Endothelial cell (in vitro differentiated cells): ENCODE results near the gene ACSM3. TPM values are rescaled to one million over a fixed set of nuclear protein-coding genes. Genes with fewer than 3 reads are reported as not detected.

Experiments
- DNase-seq: peaks from one replicate; pipeline ENCODE4 v3.0.0; 2021; ENCODE audit warnings: low spot score
- H3K27ac Mint-ChIP-seq: one replicate; pipeline ENCODE4 v1.8.0; 2021; ENCODE audit warnings: mixed read lengths, inconsistent platforms; ENCODE audit not compliant: unreplicated experiment
- H3K27me3 Mint-ChIP-seq: one replicate; pipeline ENCODE4 v1.8.0; 2021; ENCODE audit warnings: mild to moderate bottlenecking, moderate library complexity, mixed read lengths, inconsistent platforms; ENCODE audit not compliant: unreplicated experiment
- H3K36me3 Mint-ChIP-seq: one replicate; pipeline ENCODE4 v1.8.0; 2021; ENCODE audit warnings: mild to moderate bottlenecking, low read depth, mixed read lengths, inconsistent platforms; ENCODE audit not compliant: unreplicated experiment
- H3K4me1 Mint-ChIP-seq: one replicate; pipeline ENCODE4 v1.8.0; 2021; ENCODE audit warnings: mild to moderate bottlenecking, mixed read lengths, inconsistent platforms; ENCODE audit not compliant: unreplicated experiment
- H3K4me3 Mint-ChIP-seq: one replicate; pipeline ENCODE4 v1.8.0; 2021; ENCODE audit warnings: mild to moderate bottlenecking, mixed read lengths, inconsistent platforms; ENCODE audit not compliant: unreplicated experiment
- H3K9me3 Mint-ChIP-seq: one replicate; pipeline ENCODE4 v1.8.0; 2021; ENCODE audit warnings: mixed read lengths, inconsistent platforms; ENCODE audit not compliant: unreplicated experiment
- CTCF ChIP-seq: fragments of 200-600 bp; sonication (generic); IDR thresholded peaks from one replicate; pipeline ENCODE4 v1.5.0; 2021; ENCODE audit warnings: antibody characterized with exemption; ENCODE audit not compliant: unreplicated experiment
- total RNA-seq: library from RNA; stranded (reverse); fragmentation: NEBNext Ultra II Directional; extraction: Animal tissue kit (Norgen Biotek cat#: 25700); gene quantifications from one replicate; pipeline ENCODE4 v1.2.1, GENCODE V29; 2021; ENCODE audit not compliant: unreplicated experiment

Gene ACSM3
- total RNA-seq, 1 donor from 2014 or later: 10.3 TPM

DNA sequence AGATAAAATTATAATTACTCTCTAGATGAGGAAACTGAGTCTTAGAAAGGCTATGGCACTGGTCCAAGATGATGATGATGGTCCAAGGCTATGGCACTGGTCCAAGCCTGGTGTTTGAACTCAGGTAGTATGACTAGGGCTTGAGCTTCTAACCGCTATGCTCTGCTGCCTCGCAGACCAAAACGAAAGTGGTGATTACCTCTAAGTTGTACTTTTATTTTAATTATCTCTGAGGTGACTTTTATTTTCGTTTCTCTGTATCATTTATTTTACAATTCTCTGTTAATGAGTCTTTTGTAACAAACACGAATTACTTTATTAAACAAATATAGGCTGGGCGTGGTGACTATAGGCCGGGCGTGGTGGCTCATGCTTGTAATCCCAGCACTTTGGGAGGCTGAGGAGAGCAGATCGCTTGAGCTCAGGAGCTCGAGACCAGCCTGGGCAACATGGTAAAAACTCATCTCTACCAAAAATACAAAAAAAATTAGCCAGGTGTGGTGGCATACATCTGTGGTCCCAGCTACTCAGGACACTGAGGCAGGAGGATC lies 48.1 kb downstream of the ACSM3 start:
- no peak overlapping the region for H3K27ac Mint-ChIP-seq

GRCh38 chr16:20812510-20812909 lies 48.7 kb downstream of the ACSM3 start:
- no peak for TF ChIP-seq CTCF
- H3K36me3 Mint-ChIP-seq: no peaks in the 10 kb centered on the region
- no peak overlapping the region for H3K27ac Mint-ChIP-seq
- H3K4me3 Mint-ChIP-seq: no peak overlapping the region
- no peak for DNase-seq
- H3K9me3 Mint-ChIP-seq: no peaks in the 10 kb centered on the region
- H3K27me3 Mint-ChIP-seq: peaks cover 3% of the 10 kb centered on the region
- peaks cover 2% of the 10 kb centered on the region for H3K4me1 Mint-ChIP-seq

More for the DNA sequence above, 48.1 kb downstream of the ACSM3 start:
- no peak for DNase-seq
- peaks cover 2% of the 10 kb centered on the region for H3K4me1 Mint-ChIP-seq
- no peak overlapping the region for H3K4me3 Mint-ChIP-seq
- H3K9me3 Mint-ChIP-seq: no peaks in the 10 kb centered on the region
- H3K27me3 Mint-ChIP-seq: peaks cover 3% of the 10 kb centered on the region
- no peak for TF ChIP-seq CTCF
- no peaks in the 10 kb centered on the region for H3K36me3 Mint-ChIP-seq

- Mint-ChIP-seq H3K9me3 (no peaks in the 10 kb centered on the region), H3K27ac (no peak overlapping the region), H3K4me1 (no peaks in the 10 kb centered on the region), H3K4me3 (no peak overlapping the region), H3K36me3 (no peaks in the 10 kb centered on the region), H3K27me3 (peaks cover 3% of the 10 kb centered on the region)
- TF ChIP-seq CTCF: no peak
- no peak for DNase-seq
Observed at GRCh38 chr16:20814784-20815183, 51.0 kb downstream of the ACSM3 start.

DNA sequence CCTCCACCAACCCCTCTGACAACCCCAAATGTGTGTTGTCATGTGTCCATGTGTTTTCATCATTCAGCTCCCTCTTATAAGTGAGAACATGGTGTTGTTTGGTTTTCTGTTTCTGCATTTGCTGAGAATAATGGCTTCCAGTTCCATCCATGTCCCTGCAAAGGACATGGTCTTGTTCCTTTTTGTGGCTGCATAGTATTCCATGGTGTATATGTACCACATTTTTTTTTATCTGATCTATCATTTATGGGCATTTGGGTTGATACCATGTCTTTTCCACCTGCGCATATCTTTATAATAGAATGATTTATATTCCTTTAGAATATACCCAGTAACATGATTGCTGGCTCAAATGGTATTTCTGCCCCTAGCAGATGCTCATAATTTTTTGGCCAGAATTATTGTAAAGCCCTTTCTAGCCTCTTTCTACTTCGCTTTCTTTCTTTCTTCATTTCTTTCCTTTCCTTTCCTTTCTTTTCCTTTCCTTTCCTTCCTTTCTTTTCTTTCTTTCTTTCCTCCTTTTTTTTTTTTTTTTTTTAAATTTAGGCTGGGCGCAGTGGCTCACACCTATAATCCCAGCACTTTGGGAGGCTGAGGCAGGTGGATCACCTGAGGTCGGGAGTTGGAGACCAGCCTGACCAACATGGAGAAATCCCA lies 55.2 kb downstream of the ACSM3 start:
- Mint-ChIP-seq H3K27me3 (no peaks in the 10 kb centered on the region), H3K4me1 (no peaks in the 10 kb centered on the region), H3K4me3 (no peak overlapping the region), H3K27ac (no peak overlapping the region), H3K9me3 (no peaks in the 10 kb centered on the region), H3K36me3 (peaks cover 4% of the 10 kb centered on the region)
- no peak for TF ChIP-seq CTCF
- DNase-seq: no peak

- H3K4me3 Mint-ChIP-seq: no peak overlapping the region
- no peaks in the 10 kb centered on the region for H3K9me3 Mint-ChIP-seq
- H3K4me1 Mint-ChIP-seq: no peaks in the 10 kb centered on the region
- H3K36me3 Mint-ChIP-seq: peaks cover 4% of the 10 kb centered on the region
- no peaks in the 10 kb centered on the region for H3K27me3 Mint-ChIP-seq
- TF ChIP-seq CTCF: no peak
- no peak for DNase-seq
- no peak overlapping the region for H3K27ac Mint-ChIP-seq
Observed at GRCh38 chr16:20821682-20822081, 57.9 kb downstream of the ACSM3 start.
